ENCODE data around the gene VWA3A. TPM values are rescaled to one million over a fixed set of nuclear protein-coding genes. Genes with fewer than 3 reads are reported as not detected.
A peak's percentile ranks its signal among the peaks of the same experiment; 100 is the strongest.

Gene VWA3A
- total and polyA plus RNA-seq, 2 experiments from 2014 or later, result 0.45 TPM; not detected in 1

GRCh38 chr16:22194707-22195444, 102.5 kb downstream of the VWA3A start:
- peaks cover 5% of the 10 kb centered on the region for H3K9me3 Mint-ChIP-seq
- H3K4me3 Mint-ChIP-seq, result peak overlapping the region; percentile 87; the same call in 2 of the 3 replicates
- H3K36me3 ChIP-seq (ENCODE audit: insufficient read depth), result no peaks in the 10 kb centered on the region
- 0 out of 2 replicates have a peak, but pooled peaks cover 6% of the 10 kb centered on the region for H3K9me2 ChIP-seq (ENCODE audit: insufficient read depth)
- H3K27ac Mint-ChIP-seq, result peak overlapping the region; percentile 92; the same call in 1 of the 2 replicates
- H3K27ac ChIP-seq (ENCODE audit: low read depth), result no peak overlapping the region
- no peak for ATAC-seq
- no peaks in the 10 kb centered on the region for H3K27me3 ChIP-seq (ENCODE audit: insufficient read depth)
- 0 out of 2 replicates have a peak, but pooled peaks cover 11% of the 10 kb centered on the region for H3F3A ChIP-seq (replicated peaks; ENCODE audit: low read depth)
- no peaks in the 10 kb centered on the region for H4K20me1 ChIP-seq (replicated peaks; ENCODE audit: insufficient read depth)
- H3K4me1 Mint-ChIP-seq, result peaks cover 20% of the 10 kb centered on the region
- H3K4me3 ChIP-seq, result no peak overlapping the region
- H3K4me2 ChIP-seq, result no peak overlapping the region
- peaks cover 23% of the 10 kb centered on the region for H3K27me3 Mint-ChIP-seq (ENCODE audit: insufficient read depth, low read depth, poor library complexity)
- H3K79me2 ChIP-seq (replicated peaks; ENCODE audit: insufficient read depth), result no peaks in the 10 kb centered on the region
- peaks cover 17% of the 10 kb centered on the region for H3K4me1 ChIP-seq (ENCODE audit: insufficient read depth)
- DNase-seq (ENCODE audit: low spot score), result no peak
- peaks cover 3% of the 10 kb centered on the region; the same call in 2 of the 3 replicates for H3K36me3 Mint-ChIP-seq (ENCODE audit: low read depth)
- no peak overlapping the region for H2AFZ ChIP-seq
- TF ChIP-seq STAT1 (IDR thresholded peaks at IDR 0.05; ENCODE audit: unreplicated experiment), result no peak
- no peak for TF ChIP-seq ZNF462 (CRISPR knock-in tag; IDR thresholded peaks at IDR 0.05)
- TF ChIP-seq JUNB (IDR thresholded peaks at IDR 0.05; ENCODE audit: unreplicated experiment), result no peak
- TF ChIP-seq NANOG (IDR thresholded peaks at IDR 0.05; ENCODE audit: borderline replicate concordance), result no peak
- TF ChIP-seq ZNF114 (CRISPR knock-in tag; IDR thresholded peaks at IDR 0.05), result no peak
- no peak for TF ChIP-seq CREB1 (CRISPR knock-in tag; IDR thresholded peaks at IDR 0.05; ENCODE audit: low read depth)
